Stimulated activated CD4-positive, alpha-beta T cell treated with anti-CD3 and anti-CD28 coated beads, Interleukin-2, amount 100 ng/mL, for 24 hours (primary cell): ENCODE results near the gene TRIM10.
"Not testable (repeated sequence)": the region's sequence is repeated elsewhere in the genome, so short reads cannot be mapped to it uniquely, and the experiment has no call there.

Source experiments
- DNase-seq, 2 donors: peaks; one replicate each; pipeline ENCODE4 v3.0.0-alpha.2; 2020

Gene TRIM10

GRCh38 chr6:30152910-30153610 lies 8.0 kb downstream of the TRIM10 start:
- DNase-seq: no peak

GRCh38 chr6:30152016-30152673 lies 8.9 kb downstream of the TRIM10 start:
- no peak for DNase-seq

- DNase-seq: no peak
These were observed 9.4 kb downstream of the TRIM10 start for GRCh38 chr6:30151580-30151979.

- no peak for DNase-seq
These were observed 10.2 kb downstream of the TRIM10 start for GRCh38 chr6:30150671-30151395.

- no peak for DNase-seq
These were observed 11.0 kb downstream of the TRIM10 start for GRCh38 chr6:30149858-30150550.

GRCh38 chr6:30149234-30149633 lies 11.8 kb downstream of the TRIM10 start:
- no peak for DNase-seq

- DNase-seq: no peak
These were observed 13.9 kb downstream of the TRIM10 start for GRCh38 chr6:30147096-30147495.

- no peak for DNase-seq
These were observed 15.2 kb downstream of the TRIM10 start for GRCh38 chr6:30145818-30146217.

- DNase-seq: no peak
These were observed 16.2 kb downstream of the TRIM10 start for GRCh38 chr6:30144811-30145210.

- DNase-seq: no peak
These were observed 17.2 kb downstream of the TRIM10 start for GRCh38 chr6:30143780-30144179.

- DNase-seq: no peak
These were observed 18.3 kb downstream of the TRIM10 start for GRCh38 chr6:30142665-30143064.

GRCh38 chr6:30140240-30140639 lies 20.8 kb downstream of the TRIM10 start:
- DNase-seq: not testable (repeated sequence)

- DNase-seq: no peak
These were observed 24.3 kb downstream of the TRIM10 start for GRCh38 chr6:30136570-30137286.

- DNase-seq: no peak
These were observed 25.3 kb downstream of the TRIM10 start, which contains the start of gene TRIM40 for GRCh38 chr6:30135757-30136156. Gene TRIM40, plus strand, starts transcription at chr6:30136140. Its CDS starts 897 bp downstream, at chr6:30137037.

- DNase-seq: no peak
These were observed 25.9 kb downstream of the TRIM10 start for GRCh38 chr6:30135147-30135546.

- DNase-seq: no peak
These were observed 29.0 kb downstream of the TRIM10 start for GRCh38 chr6:30131947-30132497.

GRCh38 chr6:30130887-30131862 lies 29.8 kb downstream of the TRIM10 start:
- DNase-seq: peak; percentile 51 to 64

GRCh38 chr6:30130179-30130679 lies 30.8 kb downstream of the TRIM10 start:
- no peak for DNase-seq

GRCh38 chr6:30129265-30130178 lies 31.5 kb downstream of the TRIM10 start:
- DNase-seq: no peak
